Measurements from ENCODE around the gene SMC1B. TPM values are rescaled to one million over a fixed set of nuclear protein-coding genes. Genes with fewer than 3 reads are reported as not detected.
A peak's percentile ranks its signal among the peaks of the same experiment; 100 is the strongest.

The SMC1B gene
- total and polyA plus RNA-seq, 2 experiments from 2014 or later, result 0.10 TPM; not detected in 1

DNA sequence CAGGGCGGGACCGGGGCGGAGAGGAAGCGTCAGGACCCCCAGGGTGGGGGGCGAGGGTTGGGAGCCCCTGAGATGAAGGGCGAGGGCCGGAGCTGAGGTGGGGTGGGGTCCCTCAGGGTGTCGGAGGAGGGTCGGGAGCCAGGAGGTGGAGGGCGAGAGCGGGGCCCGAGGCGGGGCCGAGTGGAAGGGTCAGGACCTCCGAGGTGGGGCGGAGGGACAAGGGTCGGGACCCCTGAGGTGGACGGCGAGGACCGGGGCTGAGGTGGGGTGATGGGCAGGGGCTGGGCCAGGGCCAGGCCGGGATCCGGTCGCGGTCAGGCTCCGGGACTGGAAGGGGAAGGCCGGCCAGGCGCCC lies 409 bp downstream of the SMC1B start:
- Histone ChIP-seq H2AFZ (peak overlapping the region; percentile 99), H3K4me1 (ENCODE audit: insufficient read depth) (no peaks in the 10 kb centered on the region), H3K4me3 (no peak overlapping the region), H4K20me1 (replicated peaks; ENCODE audit: insufficient read depth) (no peaks in the 10 kb centered on the region), H3K9me2 (ENCODE audit: insufficient read depth) (no peaks in the 10 kb centered on the region), H3K27ac (ENCODE audit: low read depth) (no peak overlapping the region), H3K4me2 (no peak overlapping the region; the same call in 1 of the 2 replicates), H3K27me3 (ENCODE audit: insufficient read depth) (peaks cover 29% of the 10 kb centered on the region), H3K79me2 (replicated peaks; ENCODE audit: insufficient read depth) (no peaks in the 10 kb centered on the region), H3F3A (replicated peaks; ENCODE audit: low read depth) (no peaks in the 10 kb centered on the region), H3K36me3 (ENCODE audit: insufficient read depth) (no peaks in the 10 kb centered on the region)
- DNase-seq (ENCODE audit: low spot score), result no peak
- no peak for TF ChIP-seq ZNF114 (CRISPR knock-in tag; IDR thresholded peaks at IDR 0.05)
- TF ChIP-seq NANOG (IDR thresholded peaks at IDR 0.05; ENCODE audit: borderline replicate concordance), result no peak
- TF ChIP-seq CREB1 (CRISPR knock-in tag; IDR thresholded peaks at IDR 0.05; ENCODE audit: low read depth), result no peak
- TF ChIP-seq, protein P1, sequence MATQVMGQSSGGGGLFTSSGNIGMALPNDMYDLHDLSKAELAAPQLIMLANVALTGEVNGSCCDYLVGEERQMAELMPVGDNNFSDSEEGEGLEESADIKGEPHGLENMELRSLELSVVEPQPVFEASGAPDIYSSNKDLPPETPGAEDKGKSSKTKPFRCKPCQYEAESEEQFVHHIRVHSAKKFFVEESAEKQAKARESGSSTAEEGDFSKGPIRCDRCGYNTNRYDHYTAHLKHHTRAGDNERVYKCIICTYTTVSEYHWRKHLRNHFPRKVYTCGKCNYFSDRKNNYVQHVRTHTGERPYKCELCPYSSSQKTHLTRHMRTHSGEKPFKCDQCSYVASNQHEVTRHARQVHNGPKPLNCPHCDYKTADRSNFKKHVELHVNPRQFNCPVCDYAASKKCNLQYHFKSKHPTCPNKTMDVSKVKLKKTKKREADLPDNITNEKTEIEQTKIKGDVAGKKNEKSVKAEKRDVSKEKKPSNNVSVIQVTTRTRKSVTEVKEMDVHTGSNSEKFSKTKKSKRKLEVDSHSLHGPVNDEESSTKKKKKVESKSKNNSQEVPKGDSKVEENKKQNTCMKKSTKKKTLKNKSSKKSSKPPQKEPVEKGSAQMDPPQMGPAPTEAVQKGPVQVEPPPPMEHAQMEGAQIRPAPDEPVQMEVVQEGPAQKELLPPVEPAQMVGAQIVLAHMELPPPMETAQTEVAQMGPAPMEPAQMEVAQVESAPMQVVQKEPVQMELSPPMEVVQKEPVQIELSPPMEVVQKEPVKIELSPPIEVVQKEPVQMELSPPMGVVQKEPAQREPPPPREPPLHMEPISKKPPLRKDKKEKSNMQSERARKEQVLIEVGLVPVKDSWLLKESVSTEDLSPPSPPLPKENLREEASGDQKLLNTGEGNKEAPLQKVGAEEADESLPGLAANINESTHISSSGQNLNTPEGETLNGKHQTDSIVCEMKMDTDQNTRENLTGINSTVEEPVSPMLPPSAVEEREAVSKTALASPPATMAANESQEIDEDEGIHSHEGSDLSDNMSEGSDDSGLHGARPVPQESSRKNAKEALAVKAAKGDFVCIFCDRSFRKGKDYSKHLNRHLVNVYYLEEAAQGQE (IDR thresholded peaks at IDR 0.05; ENCODE audit: unreplicated experiment), result no peak
- TF ChIP-seq, protein P2, sequence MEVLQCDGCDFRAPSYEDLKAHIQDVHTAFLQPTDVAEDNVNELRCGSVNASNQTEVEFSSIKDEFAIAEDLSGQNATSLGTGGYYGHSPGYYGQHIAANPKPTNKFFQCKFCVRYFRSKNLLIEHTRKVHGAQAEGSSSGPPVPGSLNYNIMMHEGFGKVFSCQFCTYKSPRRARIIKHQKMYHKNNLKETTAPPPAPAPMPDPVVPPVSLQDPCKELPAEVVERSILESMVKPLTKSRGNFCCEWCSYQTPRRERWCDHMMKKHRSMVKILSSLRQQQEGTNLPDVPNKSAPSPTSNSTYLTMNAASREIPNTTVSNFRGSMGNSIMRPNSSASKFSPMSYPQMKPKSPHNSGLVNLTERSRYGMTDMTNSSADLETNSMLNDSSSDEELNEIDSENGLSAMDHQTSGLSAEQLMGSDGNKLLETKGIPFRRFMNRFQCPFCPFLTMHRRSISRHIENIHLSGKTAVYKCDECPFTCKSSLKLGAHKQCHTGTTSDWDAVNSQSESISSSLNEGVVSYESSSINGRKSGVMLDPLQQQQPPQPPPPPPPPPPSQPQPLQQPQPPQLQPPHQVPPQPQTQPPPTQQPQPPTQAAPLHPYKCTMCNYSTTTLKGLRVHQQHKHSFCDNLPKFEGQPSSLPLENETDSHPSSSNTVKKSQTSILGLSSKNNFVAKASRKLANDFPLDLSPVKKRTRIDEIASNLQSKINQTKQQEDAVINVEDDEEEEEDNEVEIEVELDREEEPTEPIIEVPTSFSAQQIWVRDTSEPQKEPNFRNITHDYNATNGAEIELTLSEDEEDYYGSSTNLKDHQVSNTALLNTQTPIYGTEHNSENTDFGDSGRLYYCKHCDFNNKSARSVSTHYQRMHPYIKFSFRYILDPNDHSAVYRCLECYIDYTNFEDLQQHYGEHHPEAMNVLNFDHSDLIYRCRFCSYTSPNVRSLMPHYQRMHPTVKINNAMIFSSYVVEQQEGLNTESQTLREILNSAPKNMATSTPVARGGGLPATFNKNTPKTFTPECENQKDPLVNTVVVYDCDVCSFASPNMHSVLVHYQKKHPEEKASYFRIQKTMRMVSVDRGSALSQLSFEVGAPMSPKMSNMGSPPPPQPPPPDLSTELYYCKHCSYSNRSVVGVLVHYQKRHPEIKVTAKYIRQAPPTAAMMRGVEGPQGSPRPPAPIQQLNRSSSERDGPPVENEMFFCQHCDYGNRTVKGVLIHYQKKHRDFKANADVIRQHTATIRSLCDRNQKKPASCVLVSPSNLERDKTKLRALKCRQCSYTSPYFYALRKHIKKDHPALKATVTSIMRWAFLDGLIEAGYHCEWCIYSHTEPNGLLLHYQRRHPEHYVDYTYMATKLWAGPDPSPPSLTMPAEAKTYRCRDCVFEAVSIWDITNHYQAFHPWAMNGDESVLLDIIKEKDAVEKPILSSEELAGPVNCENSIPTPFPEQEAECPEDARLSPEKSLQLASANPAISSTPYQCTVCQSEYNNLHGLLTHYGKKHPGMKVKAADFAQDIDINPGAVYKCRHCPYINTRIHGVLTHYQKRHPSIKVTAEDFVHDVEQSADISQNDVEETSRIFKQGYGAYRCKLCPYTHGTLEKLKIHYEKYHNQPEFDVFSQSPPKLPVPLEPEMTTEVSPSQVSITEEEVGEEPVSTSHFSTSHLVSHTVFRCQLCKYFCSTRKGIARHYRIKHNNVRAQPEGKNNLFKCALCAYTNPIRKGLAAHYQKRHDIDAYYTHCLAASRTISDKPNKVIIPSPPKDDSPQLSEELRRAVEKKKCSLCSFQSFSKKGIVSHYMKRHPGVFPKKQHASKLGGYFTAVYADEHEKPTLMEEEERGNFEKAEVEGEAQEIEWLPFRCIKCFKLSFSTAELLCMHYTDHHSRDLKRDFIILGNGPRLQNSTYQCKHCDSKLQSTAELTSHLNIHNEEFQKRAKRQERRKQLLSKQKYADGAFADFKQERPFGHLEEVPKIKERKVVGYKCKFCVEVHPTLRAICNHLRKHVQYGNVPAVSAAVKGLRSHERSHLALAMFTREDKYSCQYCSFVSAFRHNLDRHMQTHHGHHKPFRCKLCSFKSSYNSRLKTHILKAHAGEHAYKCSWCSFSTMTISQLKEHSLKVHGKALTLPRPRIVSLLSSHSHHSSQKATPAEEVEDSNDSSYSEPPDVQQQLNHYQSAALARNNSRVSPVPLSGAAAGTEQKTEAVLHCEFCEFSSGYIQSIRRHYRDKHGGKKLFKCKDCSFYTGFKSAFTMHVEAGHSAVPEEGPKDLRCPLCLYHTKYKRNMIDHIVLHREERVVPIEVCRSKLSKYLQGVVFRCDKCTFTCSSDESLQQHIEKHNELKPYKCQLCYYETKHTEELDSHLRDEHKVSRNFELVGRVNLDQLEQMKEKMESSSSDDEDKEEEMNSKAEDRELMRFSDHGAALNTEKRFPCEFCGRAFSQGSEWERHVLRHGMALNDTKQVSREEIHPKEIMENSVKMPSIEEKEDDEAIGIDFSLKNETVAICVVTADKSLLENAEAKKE (CRISPR knock-in tag; IDR thresholded peaks at IDR 0.05), result no peak
- TF ChIP-seq, protein P3, sequence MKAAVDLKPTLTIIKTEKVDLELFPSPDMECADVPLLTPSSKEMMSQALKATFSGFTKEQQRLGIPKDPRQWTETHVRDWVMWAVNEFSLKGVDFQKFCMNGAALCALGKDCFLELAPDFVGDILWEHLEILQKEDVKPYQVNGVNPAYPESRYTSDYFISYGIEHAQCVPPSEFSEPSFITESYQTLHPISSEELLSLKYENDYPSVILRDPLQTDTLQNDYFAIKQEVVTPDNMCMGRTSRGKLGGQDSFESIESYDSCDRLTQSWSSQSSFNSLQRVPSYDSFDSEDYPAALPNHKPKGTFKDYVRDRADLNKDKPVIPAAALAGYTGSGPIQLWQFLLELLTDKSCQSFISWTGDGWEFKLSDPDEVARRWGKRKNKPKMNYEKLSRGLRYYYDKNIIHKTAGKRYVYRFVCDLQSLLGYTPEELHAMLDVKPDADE (IDR thresholded peaks at IDR 0.05), result no peak
- TF ChIP-seq ZNF331 (CRISPR knock-in tag; IDR thresholded peaks at IDR 0.05; ENCODE audit: low read depth), result no peak
- TF ChIP-seq POLR2AphosphoS5 (IDR thresholded peaks at IDR 0.05; ENCODE audit: low read depth), result no peak
- TF ChIP-seq, protein P4, sequence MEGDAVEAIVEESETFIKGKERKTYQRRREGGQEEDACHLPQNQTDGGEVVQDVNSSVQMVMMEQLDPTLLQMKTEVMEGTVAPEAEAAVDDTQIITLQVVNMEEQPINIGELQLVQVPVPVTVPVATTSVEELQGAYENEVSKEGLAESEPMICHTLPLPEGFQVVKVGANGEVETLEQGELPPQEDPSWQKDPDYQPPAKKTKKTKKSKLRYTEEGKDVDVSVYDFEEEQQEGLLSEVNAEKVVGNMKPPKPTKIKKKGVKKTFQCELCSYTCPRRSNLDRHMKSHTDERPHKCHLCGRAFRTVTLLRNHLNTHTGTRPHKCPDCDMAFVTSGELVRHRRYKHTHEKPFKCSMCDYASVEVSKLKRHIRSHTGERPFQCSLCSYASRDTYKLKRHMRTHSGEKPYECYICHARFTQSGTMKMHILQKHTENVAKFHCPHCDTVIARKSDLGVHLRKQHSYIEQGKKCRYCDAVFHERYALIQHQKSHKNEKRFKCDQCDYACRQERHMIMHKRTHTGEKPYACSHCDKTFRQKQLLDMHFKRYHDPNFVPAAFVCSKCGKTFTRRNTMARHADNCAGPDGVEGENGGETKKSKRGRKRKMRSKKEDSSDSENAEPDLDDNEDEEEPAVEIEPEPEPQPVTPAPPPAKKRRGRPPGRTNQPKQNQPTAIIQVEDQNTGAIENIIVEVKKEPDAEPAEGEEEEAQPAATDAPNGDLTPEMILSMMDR (conservative IDR thresholded peaks at IDR 0.05; ENCODE audit: low read depth in 2 of 2), result no peak
- TF ChIP-seq STAT1 (IDR thresholded peaks at IDR 0.05; ENCODE audit: unreplicated experiment), result no peak
- no peak for TF ChIP-seq EZH2 (IDR thresholded peaks at IDR 0.05; ENCODE audit: low read depth, unreplicated experiment)
- TF ChIP-seq EZH2phosphoT487 (IDR thresholded peaks at IDR 0.05; ENCODE audit: unreplicated experiment), result no peak
- TF ChIP-seq JUNB (IDR thresholded peaks at IDR 0.05; ENCODE audit: unreplicated experiment), result no peak
- H3K27me3 Mint-ChIP-seq (ENCODE audit: insufficient read depth, low read depth, poor library complexity), result peaks cover 29% of the 10 kb centered on the region
- H3K9me3 Mint-ChIP-seq, result peaks cover 12% of the 10 kb centered on the region; the same call in 2 of the 3 replicates
- no peak overlapping the region for H3K27ac Mint-ChIP-seq
- no peak overlapping the region; the same call in 2 of the 3 replicates for H3K4me3 Mint-ChIP-seq
- no peak for ATAC-seq
- H3K36me3 Mint-ChIP-seq (ENCODE audit: low read depth), result peaks cover 3% of the 10 kb centered on the region; the same call in 1 of the 3 replicates
- H3K4me1 Mint-ChIP-seq, result peaks cover 4% of the 10 kb centered on the region; the same call in 2 of the 3 replicates
